ENCODE results near the gene ONECUT3.

Gene ONECUT3

DNA sequence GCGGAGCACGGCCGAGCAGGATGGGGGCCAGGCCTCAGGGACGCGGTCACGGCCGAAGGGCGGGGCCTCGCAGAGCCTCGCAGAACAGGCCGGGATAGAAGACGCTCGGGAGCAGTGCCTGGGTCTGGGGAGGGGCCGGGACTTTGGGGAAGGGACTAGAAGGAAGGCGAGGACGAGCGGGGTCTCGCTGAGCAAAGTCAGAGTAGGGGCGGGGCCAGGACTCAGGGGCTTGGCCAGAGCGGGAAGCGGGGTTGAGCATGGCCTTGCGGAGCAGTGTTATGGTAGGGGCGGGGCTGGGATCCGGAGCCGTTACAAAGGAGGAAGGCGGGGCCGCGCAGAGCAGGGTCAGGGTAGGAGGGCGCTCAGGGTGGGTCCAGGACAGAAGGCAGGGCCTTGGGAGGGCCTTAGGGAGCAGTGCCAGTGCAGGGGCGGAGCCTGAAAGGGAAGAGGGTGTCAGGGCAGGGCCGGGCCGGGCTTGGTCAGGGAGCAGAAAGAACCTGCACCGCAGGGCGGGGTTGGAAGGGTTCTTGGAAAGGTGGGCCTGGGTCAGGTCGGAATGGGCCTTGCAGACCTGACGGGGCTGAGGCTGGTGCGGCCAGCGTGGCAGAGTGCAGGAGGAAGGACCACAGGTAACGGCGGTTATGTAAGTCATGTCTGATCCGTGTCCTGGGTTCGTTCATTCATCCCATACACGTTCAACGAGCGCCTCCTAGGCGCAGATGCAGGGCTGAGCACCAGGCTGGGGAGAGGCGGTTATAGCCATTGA, 59.3 kb downstream of the ONECUT3 start:
- no peak overlapping the region for H2BK12ac ChIP-seq (ENCODE audit: low read length)
- no peak overlapping the region for H2BK5ac ChIP-seq (ENCODE audit: low read length)
- no peak overlapping the region for H3K23ac ChIP-seq (ENCODE audit: low read depth, low read length, poor library complexity)
- H3K4me2 ChIP-seq (ENCODE audit: insufficient read depth, low read length, poor library complexity, severe bottlenecking), result peak overlapping the region; percentile 87
- H3K18ac ChIP-seq (ENCODE audit: low read length), result peak overlapping the region; percentile 86
- no peak overlapping the region for H3K4ac ChIP-seq (ENCODE audit: low read length)
- peak overlapping the region; percentile 89 for H2AFZ ChIP-seq (ENCODE audit: low read length)
- H3K79me1 ChIP-seq (ENCODE audit: low read depth, low read length), result no peaks in the 10 kb centered on the region
- H2BK120ac ChIP-seq (ENCODE audit: low read depth, low read length), result no peak overlapping the region
- H3K27ac ChIP-seq (replicated peaks; ENCODE audit: low read length), result no peak overlapping the region
- no CpG with 5 or more reads among the region's 47 CpGs for WGBS, 2 donors (ENCODE audit: extremely low coverage in 2 of 2, insufficient read length in 2 of 2, insufficient replicate concordance in 1 of 2)
- peaks cover 0 to 5% (median 3%) of the 10 kb centered on the region in 3 experiments for H3K27me3 ChIP-seq (ENCODE audit: control insufficient read depth in 3 of 3, insufficient read depth in 3 of 3, low read depth in 1 of 3, low read length in 3 of 3)
- no peak overlapping the region for H3K14ac ChIP-seq (ENCODE audit: low read length)
- peaks cover 0 to 3% of the 10 kb centered on the region in 2 donors for H3K9me3 ChIP-seq (replicated peaks in 1 of 2; ENCODE audit: control insufficient read depth in 2 of 2, insufficient read depth in 1 of 2, low read depth in 1 of 2, low read length in 2 of 2)
- no peak overlapping the region for H4K8ac ChIP-seq (ENCODE audit: low read depth, low read length)
- H3K9ac ChIP-seq (ENCODE audit: low read depth, low read length, poor library complexity), result peak overlapping the region; percentile 46
- no peak overlapping the region for H2BK15ac ChIP-seq (ENCODE audit: low read length)
- peaks cover 0 to 7% of the 10 kb centered on the region in 2 donors for H3K4me1 ChIP-seq (ENCODE audit: control insufficient read depth in 2 of 2, insufficient read depth in 1 of 2, low read depth in 1 of 2, low read length in 2 of 2)
- H3K36me3 ChIP-seq (replicated peaks in 1 of 2; ENCODE audit: control insufficient read depth in 2 of 2, insufficient read depth in 2 of 2, low read length in 2 of 2), result peaks cover 13 to 19% of the 10 kb centered on the region in 2 donors
- no peak overlapping the region for H4K91ac ChIP-seq (ENCODE audit: low read depth, low read length, poor library complexity)
- DNase-seq (ENCODE audit: low spot score), result peak; percentile 90
- H3K4me3 ChIP-seq (ENCODE audit: low read length in 2 of 2), result peak overlapping the region; percentile 50 to 78
- no peak overlapping the region for H2AK5ac ChIP-seq (ENCODE audit: low read depth, low read length)

DNA sequence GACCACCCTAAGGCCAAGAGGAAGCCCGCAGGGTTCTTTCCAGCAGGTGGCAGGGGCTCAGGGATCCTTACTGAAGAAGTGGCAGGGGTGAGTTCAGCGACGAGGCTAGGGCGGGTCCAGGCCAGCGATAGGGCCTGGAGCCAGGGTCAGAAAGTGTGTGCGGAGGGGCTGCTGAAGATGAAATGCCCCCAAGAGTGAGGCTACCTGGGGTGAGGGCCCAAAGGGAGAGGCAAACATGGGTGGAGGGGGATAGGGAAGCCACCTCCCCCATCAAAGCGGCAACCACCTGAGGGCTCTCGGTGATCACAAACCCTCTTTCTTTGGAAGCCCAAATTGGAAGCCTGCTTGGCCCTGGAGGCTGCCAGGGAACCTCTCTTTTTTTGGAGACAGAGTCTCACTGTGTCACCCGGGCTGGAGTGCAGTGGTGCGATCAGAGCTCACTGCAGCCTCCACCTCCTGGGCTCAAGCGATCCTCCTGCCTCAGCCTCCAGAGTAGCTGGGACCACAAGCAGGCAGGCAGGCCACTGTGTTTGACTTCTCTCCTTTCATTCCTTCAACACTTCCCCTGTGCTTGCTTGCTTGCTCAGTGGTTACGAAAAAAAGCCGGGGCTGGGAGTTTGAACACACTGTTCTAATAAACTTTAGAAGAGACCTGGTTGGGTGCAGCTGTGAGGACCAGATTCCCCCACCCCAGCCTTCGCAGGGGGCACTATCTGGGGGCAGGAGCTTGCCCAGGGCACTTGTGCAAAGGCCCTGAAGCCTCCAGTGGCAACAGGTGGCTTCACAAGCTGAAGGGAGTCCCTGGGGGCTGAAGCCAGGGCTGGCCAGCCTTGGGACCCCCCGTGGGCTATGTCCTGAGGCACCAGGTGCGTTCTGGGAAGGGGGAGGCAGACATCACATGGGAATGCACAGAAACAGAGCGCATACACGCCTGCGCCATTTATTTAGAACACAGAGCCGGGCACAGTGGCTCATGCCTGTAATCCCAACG, 60.2 kb downstream of the ONECUT3 start:
- no peak overlapping the region for H3K4ac ChIP-seq (ENCODE audit: low read length)
- no peak overlapping the region for H3K23ac ChIP-seq (ENCODE audit: low read depth, low read length, poor library complexity)
- peak overlapping the region; percentile 87 for H3K4me2 ChIP-seq (ENCODE audit: insufficient read depth, low read length, poor library complexity, severe bottlenecking)
- peak overlapping the region; percentile 89 for H2AFZ ChIP-seq (ENCODE audit: low read length)
- no peaks in the 10 kb centered on the region for H3K79me1 ChIP-seq (ENCODE audit: low read depth, low read length)
- H3K27me3 ChIP-seq (ENCODE audit: control insufficient read depth in 3 of 3, insufficient read depth in 3 of 3, low read depth in 1 of 3, low read length in 3 of 3), result peaks cover 0 to 5% (median 3%) of the 10 kb centered on the region in 3 experiments
- H3K18ac ChIP-seq (ENCODE audit: low read length), result no peak overlapping the region
- peaks cover 20 to 28% of the 10 kb centered on the region in 2 donors for H3K36me3 ChIP-seq (replicated peaks in 1 of 2; ENCODE audit: control insufficient read depth in 2 of 2, insufficient read depth in 2 of 2, low read length in 2 of 2)
- H3K4me3 ChIP-seq (ENCODE audit: low read length in 2 of 2), result peak overlapping the region; percentile 50 to 78
- H2BK12ac ChIP-seq (ENCODE audit: low read length), result no peak overlapping the region
- H2BK15ac ChIP-seq (ENCODE audit: low read length), result no peak overlapping the region
- no peak overlapping the region for H4K91ac ChIP-seq (ENCODE audit: low read depth, low read length, poor library complexity)
- WGBS, 2 donors (ENCODE audit: extremely low coverage in 2 of 2, insufficient read length in 2 of 2, insufficient replicate concordance in 1 of 2), result no CpG with 5 or more reads among the region's 21 CpGs
- no peak for DNase-seq (ENCODE audit: low spot score)
- H4K8ac ChIP-seq (ENCODE audit: low read depth, low read length), result no peak overlapping the region
- H2BK5ac ChIP-seq (ENCODE audit: low read length), result no peak overlapping the region
- H3K27ac ChIP-seq (replicated peaks; ENCODE audit: low read length), result no peak overlapping the region
- no peak overlapping the region for H2AK5ac ChIP-seq (ENCODE audit: low read depth, low read length)
- peaks cover 0 to 3% of the 10 kb centered on the region in 2 donors for H3K9me3 ChIP-seq (replicated peaks in 1 of 2; ENCODE audit: control insufficient read depth in 2 of 2, insufficient read depth in 1 of 2, low read depth in 1 of 2, low read length in 2 of 2)
- no peak overlapping the region for H3K9ac ChIP-seq (ENCODE audit: low read depth, low read length, poor library complexity)
- no peak overlapping the region for H2BK120ac ChIP-seq (ENCODE audit: low read depth, low read length)
- H3K14ac ChIP-seq (ENCODE audit: low read length), result no peak overlapping the region
- H3K4me1 ChIP-seq (ENCODE audit: control insufficient read depth in 2 of 2, insufficient read depth in 1 of 2, low read depth in 1 of 2, low read length in 2 of 2), result peaks cover 0 to 7% of the 10 kb centered on the region in 2 donors

GRCh38 chr19:1814391-1814790, 61.1 kb downstream of the ONECUT3 start:
- no peak overlapping the region for H2BK12ac ChIP-seq (ENCODE audit: low read length)
- no peak overlapping the region for H2BK5ac ChIP-seq (ENCODE audit: low read length)
- H2AK5ac ChIP-seq (ENCODE audit: low read depth, low read length), result no peak overlapping the region
- H3K18ac ChIP-seq (ENCODE audit: low read length), result no peak overlapping the region
- peak overlapping the region; percentile 4 for H3K9ac ChIP-seq (ENCODE audit: low read depth, low read length, poor library complexity)
- DNase-seq (ENCODE audit: low spot score), result no peak
- peaks cover 22 to 37% of the 10 kb centered on the region in 2 donors for H3K36me3 ChIP-seq (replicated peaks in 1 of 2; ENCODE audit: control insufficient read depth in 2 of 2, insufficient read depth in 2 of 2, low read length in 2 of 2)
- no peak overlapping the region for H2AFZ ChIP-seq (ENCODE audit: low read length)
- peaks cover 0 to 7% of the 10 kb centered on the region in 2 donors for H3K4me1 ChIP-seq (ENCODE audit: control insufficient read depth in 2 of 2, insufficient read depth in 1 of 2, low read depth in 1 of 2, low read length in 2 of 2)
- no peaks in the 10 kb centered on the region for H3K79me1 ChIP-seq (ENCODE audit: low read depth, low read length)
- peak overlapping the region; percentile 56 for H4K8ac ChIP-seq (ENCODE audit: low read depth, low read length)
- WGBS, 2 donors (ENCODE audit: extremely low coverage in 2 of 2, insufficient read length in 2 of 2, insufficient replicate concordance in 1 of 2), result no CpG with 5 or more reads among the region's 10 CpGs
- no peak overlapping the region for H3K4me3 ChIP-seq (ENCODE audit: low read length in 2 of 2)
- peaks cover 0 to 5% (median 3%) of the 10 kb centered on the region in 3 experiments for H3K27me3 ChIP-seq (ENCODE audit: control insufficient read depth in 3 of 3, insufficient read depth in 3 of 3, low read depth in 1 of 3, low read length in 3 of 3)
- H2BK15ac ChIP-seq (ENCODE audit: low read length), result no peak overlapping the region
- no peak overlapping the region for H3K27ac ChIP-seq (replicated peaks; ENCODE audit: low read length)
- H3K4me2 ChIP-seq (ENCODE audit: insufficient read depth, low read length, poor library complexity, severe bottlenecking), result no peak overlapping the region
- H2BK120ac ChIP-seq (ENCODE audit: low read depth, low read length), result no peak overlapping the region
- H3K4ac ChIP-seq (ENCODE audit: low read length), result no peak overlapping the region
- no peak overlapping the region for H4K91ac ChIP-seq (ENCODE audit: low read depth, low read length, poor library complexity)
- peaks cover 0 to 3% of the 10 kb centered on the region in 2 donors for H3K9me3 ChIP-seq (replicated peaks in 1 of 2; ENCODE audit: control insufficient read depth in 2 of 2, insufficient read depth in 1 of 2, low read depth in 1 of 2, low read length in 2 of 2)
- peak overlapping the region; percentile 27 for H3K14ac ChIP-seq (ENCODE audit: low read length)
- H3K23ac ChIP-seq (ENCODE audit: low read depth, low read length, poor library complexity), result no peak overlapping the region

Data from neuronal stem cell (in vitro differentiated cells).